ENCODE measurements around the gene XDH.

DNA sequence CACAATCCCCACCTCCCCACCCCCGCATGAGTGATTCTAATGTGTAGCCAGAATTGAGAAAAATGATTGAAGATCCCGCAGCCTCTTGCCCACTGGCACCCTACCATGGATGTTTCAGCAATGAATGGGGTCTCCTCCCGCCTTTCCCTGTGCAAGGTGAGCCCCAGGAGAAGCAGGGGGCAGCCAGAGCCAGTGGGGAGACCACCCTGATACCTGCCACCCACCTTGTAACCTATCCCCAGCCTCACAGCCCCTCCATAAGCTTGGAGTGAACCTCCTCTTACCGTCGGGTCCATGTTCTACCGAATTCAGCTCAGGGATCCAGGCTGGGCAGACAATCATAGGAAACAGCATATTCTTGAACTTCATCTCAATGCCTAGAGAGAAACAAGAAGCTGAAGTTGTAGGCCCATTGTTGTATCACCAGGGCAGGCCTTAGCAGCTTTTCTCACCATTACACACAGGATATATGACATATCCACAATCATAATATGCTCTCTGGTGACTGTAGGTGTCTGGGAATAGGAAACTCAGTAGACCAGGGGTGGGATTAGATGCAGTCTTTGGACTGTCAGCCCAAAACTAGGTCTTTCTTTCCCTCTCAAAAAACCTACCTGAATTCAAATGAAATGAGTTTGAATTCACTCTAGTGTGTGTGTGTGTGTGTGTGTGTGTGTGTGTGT is 30.9 kb downstream of the XDH start:
- TF ChIP-seq, protein P1, sequence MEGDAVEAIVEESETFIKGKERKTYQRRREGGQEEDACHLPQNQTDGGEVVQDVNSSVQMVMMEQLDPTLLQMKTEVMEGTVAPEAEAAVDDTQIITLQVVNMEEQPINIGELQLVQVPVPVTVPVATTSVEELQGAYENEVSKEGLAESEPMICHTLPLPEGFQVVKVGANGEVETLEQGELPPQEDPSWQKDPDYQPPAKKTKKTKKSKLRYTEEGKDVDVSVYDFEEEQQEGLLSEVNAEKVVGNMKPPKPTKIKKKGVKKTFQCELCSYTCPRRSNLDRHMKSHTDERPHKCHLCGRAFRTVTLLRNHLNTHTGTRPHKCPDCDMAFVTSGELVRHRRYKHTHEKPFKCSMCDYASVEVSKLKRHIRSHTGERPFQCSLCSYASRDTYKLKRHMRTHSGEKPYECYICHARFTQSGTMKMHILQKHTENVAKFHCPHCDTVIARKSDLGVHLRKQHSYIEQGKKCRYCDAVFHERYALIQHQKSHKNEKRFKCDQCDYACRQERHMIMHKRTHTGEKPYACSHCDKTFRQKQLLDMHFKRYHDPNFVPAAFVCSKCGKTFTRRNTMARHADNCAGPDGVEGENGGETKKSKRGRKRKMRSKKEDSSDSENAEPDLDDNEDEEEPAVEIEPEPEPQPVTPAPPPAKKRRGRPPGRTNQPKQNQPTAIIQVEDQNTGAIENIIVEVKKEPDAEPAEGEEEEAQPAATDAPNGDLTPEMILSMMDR (IDR thresholded peaks at IDR 0.05 in 2 of 3, conservative IDR thresholded peaks at IDR 0.05 in 1 of 3; ENCODE audit: insufficient read depth in 2 of 3, low read depth in 1 of 3, low read length in 3 of 3) = no peak
- TF ChIP-seq ZBTB7A (IDR thresholded peaks at IDR 0.05; ENCODE audit: borderline replicate concordance, control insufficient read depth, low read depth, low read length) (no peak), MAFK (IDR thresholded peaks at IDR 0.05; ENCODE audit: low read length) (no peak), ZNF41 (CRISPR knock-in tag; conservative IDR thresholded peaks at IDR 0.05) (no peak), SIN3A (IDR thresholded peaks at IDR 0.05; ENCODE audit: borderline replicate concordance in 2 of 2, control insufficient read depth in 1 of 2, low read depth in 2 of 2, low read length in 2 of 2) (no peak)
- TF ChIP-seq, protein P2, sequence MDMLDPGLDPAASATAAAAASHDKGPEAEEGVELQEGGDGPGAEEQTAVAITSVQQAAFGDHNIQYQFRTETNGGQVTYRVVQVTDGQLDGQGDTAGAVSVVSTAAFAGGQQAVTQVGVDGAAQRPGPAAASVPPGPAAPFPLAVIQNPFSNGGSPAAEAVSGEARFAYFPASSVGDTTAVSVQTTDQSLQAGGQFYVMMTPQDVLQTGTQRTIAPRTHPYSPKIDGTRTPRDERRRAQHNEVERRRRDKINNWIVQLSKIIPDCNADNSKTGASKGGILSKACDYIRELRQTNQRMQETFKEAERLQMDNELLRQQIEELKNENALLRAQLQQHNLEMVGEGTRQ (CRISPR knock-in tag; IDR thresholded peaks at IDR 0.05) = no peak

Measured in K562 (cell line).